Omental fat pad (tissue), 4 donors: ENCODE data around the gene TEX19. TPM values are rescaled to one million over a fixed set of nuclear protein-coding genes. Genes with fewer than 3 reads are reported as not detected.

Experiments used
- ATAC-seq: fragments of 150-250 bp; one replicate; pipeline ENCODE4 v1.9.1; 2016; ENCODE audit warnings: mild to moderate bottlenecking, moderate library complexity; ENCODE audit not compliant: low FRiP score
- DNase-seq: peaks from one replicate; pipeline ENCODE4 v3.0.0-alpha.2; 2019; ENCODE audit warnings: low spot score
- total RNA-seq, 4 donors: library from RNA; depleted of rRNA; stranded (reverse); fragments of >200 nt; gene quantifications; one replicate each; pipeline ENCODE4 v1.1.0, GENCODE V29; 2016
- TF ChIP-seq, protein P1 (sequence below), 3 donors: fragments of 450-650 bp; IDR thresholded peaks; one replicate each; pipeline ENCODE4 v1.5.1; 2016 to 2017; ENCODE audit warnings: antibody characterized with exemption in 3 of 3, mild to moderate bottlenecking in 3 of 3, moderate library complexity in 2 of 3

TEX19 gene
- total RNA-seq, 4 donors from 2014 or later = not detected

DNA sequence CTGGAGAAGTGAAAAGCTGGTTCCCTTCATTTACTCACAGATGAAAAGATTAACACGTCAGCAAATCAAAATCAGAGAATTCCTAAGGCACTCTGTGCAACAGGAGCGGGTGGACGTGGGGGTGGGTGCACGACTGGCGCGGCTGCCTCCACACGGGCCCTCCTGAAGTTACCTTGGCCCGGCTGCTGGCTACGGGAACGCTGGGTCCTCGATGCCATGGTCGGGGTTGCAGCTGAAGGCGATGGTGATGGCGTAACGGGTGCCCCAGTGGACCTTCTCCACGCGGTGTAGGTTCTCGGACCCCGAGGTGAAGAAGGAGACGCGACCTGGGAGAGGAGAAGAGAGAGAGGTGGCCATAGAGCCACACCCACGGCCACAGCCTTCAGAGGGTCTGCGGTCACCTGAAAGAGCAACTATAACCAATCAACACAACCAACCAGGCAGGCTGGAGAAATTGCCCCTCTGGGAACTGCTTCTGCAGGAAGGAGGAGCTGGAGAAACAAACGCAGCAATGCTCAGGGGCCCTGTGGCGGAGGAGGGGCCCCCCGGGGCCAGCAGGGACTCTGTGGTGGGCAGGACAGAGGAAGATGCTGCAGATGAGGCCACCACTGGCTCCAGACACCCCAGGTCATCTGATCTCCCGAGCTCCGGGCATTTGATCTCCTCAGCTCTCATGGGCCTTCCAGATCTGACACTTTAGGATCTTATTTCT lies 33.3 kb downstream of the TEX19 start:
- TF ChIP-seq, protein P1, sequence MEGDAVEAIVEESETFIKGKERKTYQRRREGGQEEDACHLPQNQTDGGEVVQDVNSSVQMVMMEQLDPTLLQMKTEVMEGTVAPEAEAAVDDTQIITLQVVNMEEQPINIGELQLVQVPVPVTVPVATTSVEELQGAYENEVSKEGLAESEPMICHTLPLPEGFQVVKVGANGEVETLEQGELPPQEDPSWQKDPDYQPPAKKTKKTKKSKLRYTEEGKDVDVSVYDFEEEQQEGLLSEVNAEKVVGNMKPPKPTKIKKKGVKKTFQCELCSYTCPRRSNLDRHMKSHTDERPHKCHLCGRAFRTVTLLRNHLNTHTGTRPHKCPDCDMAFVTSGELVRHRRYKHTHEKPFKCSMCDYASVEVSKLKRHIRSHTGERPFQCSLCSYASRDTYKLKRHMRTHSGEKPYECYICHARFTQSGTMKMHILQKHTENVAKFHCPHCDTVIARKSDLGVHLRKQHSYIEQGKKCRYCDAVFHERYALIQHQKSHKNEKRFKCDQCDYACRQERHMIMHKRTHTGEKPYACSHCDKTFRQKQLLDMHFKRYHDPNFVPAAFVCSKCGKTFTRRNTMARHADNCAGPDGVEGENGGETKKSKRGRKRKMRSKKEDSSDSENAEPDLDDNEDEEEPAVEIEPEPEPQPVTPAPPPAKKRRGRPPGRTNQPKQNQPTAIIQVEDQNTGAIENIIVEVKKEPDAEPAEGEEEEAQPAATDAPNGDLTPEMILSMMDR (IDR thresholded peaks at IDR 0.05) = no peak
- DNase-seq = no peak

DNA sequence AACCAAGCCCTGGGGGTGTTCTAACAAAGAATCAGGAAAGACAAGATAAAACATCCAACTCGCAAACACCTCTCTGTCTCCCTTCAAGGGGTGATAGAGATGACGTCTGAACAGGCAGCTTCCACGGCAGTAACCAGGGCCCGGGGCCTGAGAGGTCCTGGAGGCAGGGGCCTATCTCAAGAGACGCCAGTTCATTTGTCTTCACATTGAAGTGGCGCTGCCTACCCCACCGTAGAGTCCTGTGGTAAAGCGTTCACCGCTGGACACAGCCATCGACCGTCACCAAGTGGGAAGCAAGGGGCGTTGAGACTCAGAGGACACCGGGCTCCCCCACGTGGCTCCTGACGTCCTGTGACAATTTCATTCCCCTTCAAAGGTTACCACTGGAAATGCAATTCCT lies 33.9 kb downstream of the TEX19 start:
- ATAC-seq (no peak), DNase-seq (no peak)
- TF ChIP-seq, protein P1 (IDR thresholded peaks at IDR 0.05) = no peak

More for the DNA sequence above, 33.3 kb downstream of the TEX19 start:
- no peak for ATAC-seq

DNA sequence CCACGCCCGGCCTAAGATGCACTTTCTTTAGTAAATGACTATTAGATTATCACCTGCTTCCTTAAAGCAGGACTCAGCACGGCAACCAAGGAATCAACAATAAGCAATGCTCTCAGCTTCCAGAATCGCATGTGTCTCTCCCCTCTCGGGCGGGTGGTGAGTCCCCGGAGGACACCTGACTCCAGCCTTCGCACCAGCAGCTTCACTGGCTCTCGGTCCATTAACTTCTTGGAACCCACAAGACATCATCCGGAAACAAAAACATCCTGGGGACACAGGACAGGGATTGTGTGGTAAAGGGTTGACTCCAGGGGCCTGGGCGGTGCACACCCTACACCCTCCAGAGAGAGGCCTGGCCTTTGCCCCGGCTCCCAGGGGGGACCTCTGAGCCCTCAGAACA lies 35.2 kb downstream of the TEX19 start:
- ATAC-seq = no peak
- TF ChIP-seq, protein P1 (IDR thresholded peaks at IDR 0.05) = no peak
- no peak for DNase-seq

DNA sequence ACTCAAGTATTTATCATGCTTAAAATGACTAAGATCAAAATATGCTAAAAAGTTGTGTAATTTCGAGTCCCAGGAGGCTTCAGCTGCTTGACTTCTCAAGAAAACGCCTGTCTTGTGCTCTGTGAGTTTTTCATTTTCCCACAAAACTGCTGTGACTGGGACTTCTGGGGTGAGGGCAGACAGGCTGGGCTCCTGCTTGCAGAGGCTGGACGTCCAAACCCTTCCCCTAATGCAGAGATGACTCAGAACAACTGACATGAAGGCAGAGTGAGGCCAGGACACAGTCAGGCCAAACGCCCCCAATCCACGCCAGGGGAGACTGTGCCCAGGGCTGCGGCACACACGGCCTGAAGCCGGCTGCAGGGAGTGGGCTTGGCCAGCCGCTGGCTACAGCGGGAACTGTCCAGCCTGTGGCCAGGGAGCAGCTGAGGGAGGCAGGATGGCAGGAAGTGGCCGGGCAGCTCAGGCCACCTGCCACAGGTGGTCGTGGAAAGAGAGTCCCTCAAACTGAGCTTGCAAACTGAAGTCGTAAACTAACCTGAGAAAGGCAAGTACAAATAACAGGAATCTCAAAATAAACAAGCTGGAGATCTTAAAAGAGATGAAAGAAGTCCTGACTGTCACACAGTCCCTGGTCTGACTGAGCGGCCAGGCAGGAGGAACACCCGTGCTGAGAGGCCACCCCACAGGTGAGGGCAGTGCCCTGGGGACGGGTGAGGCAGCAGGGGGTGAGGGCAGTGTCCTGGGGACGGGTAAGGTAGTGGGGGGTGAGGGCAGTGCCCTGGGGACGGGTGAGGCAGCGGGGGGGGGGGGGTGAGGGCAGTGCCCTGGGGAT lies 37.8 kb downstream of the TEX19 start:
- no peak for ATAC-seq
- DNase-seq = no peak
- TF ChIP-seq, protein P1 (IDR thresholded peaks at IDR 0.05) = no peak

DNA sequence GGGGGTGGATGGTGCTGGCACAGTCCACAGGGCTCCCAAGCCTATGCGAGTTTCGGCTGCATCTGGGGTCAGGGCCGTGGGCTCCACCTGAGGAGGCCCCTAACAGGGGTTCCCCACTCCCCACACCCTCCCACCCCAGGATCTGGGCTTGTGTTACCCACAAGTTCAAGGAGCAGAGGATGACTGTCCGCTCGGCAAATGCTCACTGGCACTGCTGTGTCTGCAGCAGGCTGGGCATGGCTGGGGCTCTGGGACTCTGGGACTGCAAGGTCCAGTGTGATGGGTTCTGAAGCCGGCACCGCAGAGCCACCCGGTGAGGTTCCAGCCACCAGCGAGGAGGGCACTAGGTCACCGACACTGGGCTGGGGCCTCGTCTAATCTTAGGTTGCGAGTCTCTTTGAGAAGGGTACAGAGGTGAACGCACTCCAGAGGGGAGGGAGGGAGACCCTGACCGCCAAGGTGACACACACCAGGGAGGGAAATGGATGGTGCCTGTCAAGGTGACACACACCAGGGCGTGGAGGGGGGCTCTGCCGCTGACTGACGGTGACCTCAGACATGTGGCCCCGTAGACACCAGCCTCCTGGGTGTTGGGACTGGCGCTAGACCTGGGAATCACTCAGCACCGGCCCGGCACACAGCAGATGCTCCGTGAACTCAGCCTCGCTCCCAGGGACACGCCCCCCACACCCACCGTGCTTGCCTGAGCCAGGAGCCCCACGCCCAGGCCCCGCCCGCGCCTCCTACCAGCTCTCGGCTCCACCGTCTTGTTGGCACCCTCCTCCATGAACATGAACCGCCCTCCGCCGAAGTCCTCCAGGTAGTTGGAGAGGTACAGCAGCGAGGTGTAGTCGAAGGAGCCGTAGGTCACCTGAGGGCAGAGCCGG lies 38.6 kb downstream of the TEX19 start:
- ATAC-seq (no peak), DNase-seq (no peak)
- TF ChIP-seq, protein P1 (IDR thresholded peaks at IDR 0.05) = no peak

DNA sequence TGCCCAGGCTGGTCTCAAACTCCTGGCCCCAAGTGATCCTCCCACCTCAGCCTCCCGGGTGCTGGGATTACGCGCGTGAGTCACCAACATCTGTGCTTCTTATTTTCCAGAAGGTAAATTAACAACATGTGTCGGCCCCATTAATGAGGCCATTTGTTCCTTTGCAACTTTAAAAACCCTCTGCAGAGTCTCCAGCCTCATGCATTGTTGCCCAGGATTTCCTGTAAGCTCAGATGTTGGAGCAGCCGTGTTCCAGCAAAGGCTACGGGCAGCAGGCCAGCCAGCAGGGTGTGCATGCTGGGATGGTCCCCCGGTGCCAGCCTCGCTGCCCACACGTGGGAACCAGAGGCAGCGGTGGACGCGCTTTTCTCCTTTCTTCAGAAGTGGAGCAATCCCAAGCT lies 40.0 kb downstream of the TEX19 start:
- peak; percentile 29 for ATAC-seq
- DNase-seq = no peak
- TF ChIP-seq, protein P1 (IDR thresholded peaks at IDR 0.05) = no peak
